ENCODE measurements around the gene C1QA.
A peak's percentile ranks its signal among the peaks of the same experiment; 100 is the strongest.

- TF ChIP-seq CTCF (IDR thresholded peaks at IDR 0.05) (0 out of 2 replicates have a peak, but pooled peaks have one; percentile 30), SIN3A (IDR thresholded peaks at IDR 0.05; ENCODE audit: borderline replicate concordance, low read depth, low read length) (no peak), RAD21 (IDR thresholded peaks at IDR 0.05; ENCODE audit: low read length) (no peak), MAX (IDR thresholded peaks at IDR 0.05; ENCODE audit: low read depth) (no peak), NFIC (IDR thresholded peaks at IDR 0.05; ENCODE audit: borderline replicate concordance) (no peak), POLR2AphosphoS5 (IDR thresholded peaks at IDR 0.05; ENCODE audit: low read depth, low read length) (no peak), EP300 (IDR thresholded peaks at IDR 0.05; ENCODE audit: borderline replicate concordance in 1 of 2, low read depth in 1 of 2, low read length in 1 of 2) (no peak), REST (IDR thresholded peaks at IDR 0.05; ENCODE audit: low read depth, low read length) (no peak), TEAD4 (IDR thresholded peaks at IDR 0.05; ENCODE audit: borderline replicate concordance, insufficient read depth) (no peak), GATA2 (CRISPR knock-in tag; IDR thresholded peaks at IDR 0.05) (no peak), USF1 (IDR thresholded peaks at IDR 0.05; ENCODE audit: borderline replicate concordance, low read depth) (no peak), RCOR1 (IDR thresholded peaks at IDR 0.05; ENCODE audit: low read length) (no peak)
Observed at GRCh38 chr1:22639286-22639685, 2.9 kb downstream of the C1QA start.
